PC-9 (cell line): Measurements from ENCODE around the gene IL2RG. TPM values are rescaled to one million over a fixed set of nuclear protein-coding genes. Genes with fewer than 3 reads are reported as not detected.

Experiments
- BruUV-seq: library from RNA; stranded (reverse); fragments of 400-500 nt; replicated peaks from 2 replicates; lab custom pipeline; 2021; lab: Mats Ljungman, UMichigan
- CTCF ChIA-PET: fragments of 300-600 bp; sonication (Branson Sonifier 250); formaldehyde crosslinking; loops from one replicate; lab custom pipeline; 2022; ENCODE audit warnings: antibody characterized with exemption; lab: Charles Lee
- POLR2A ChIA-PET: fragments of 300-600 bp; sonication (Branson Sonifier 250); formaldehyde crosslinking; loops from one replicate; lab custom pipeline; 2022; ENCODE audit warnings: antibody characterized with exemption; ENCODE audit not compliant: unreplicated experiment; lab: Charles Lee
- DNase-seq, 2 experiments: peaks; one replicate each; pipeline versions ENCODE4 v3.0.0 to v3.0.0-alpha.2; 2015 to 2022; ENCODE audit warnings: mixed read lengths in 1 of 2
- H2AFZ ChIP-seq: fragments of 200-600 bp; sonication (generic); 2 replicates; pipeline ENCODE4 v1.8.1; 2017; ENCODE audit warnings: antibody characterized with exemption
- H3F3A ChIP-seq: fragments of 200-600 bp; sonication (generic); 2 replicates; pipeline ENCODE4 v1.8.1; 2017; ENCODE audit warnings: antibody characterized with exemption, mild to moderate bottlenecking, low read depth; ENCODE audit not compliant: insufficient read depth
- H3K27ac ChIP-seq: fragments of 200-600 bp; sonication (generic); 2 replicates; pipeline ENCODE4 v1.6.1; 2016; ENCODE audit warnings: mixed run types
- H3K27me3 ChIP-seq: fragments of 200-600 bp; sonication (generic); 2 replicates; pipeline ENCODE4 v1.6.1; 2016; ENCODE audit warnings: low read depth, mixed run types; ENCODE audit not compliant: insufficient read depth
- H3K36me3 ChIP-seq: fragments of 200-600 bp; sonication (generic); 2 replicates; pipeline ENCODE4 v1.6.1; 2016; ENCODE audit warnings: low read depth, mixed run types
- H3K4me1 ChIP-seq: fragments of 200-600 bp; sonication (generic); replicated peaks from 2 replicates; pipeline ENCODE4 v1.6.1; 2016; ENCODE audit warnings: mixed run types; ENCODE audit not compliant: insufficient read depth
- H3K4me2 ChIP-seq: fragments of 200-600 bp; sonication (generic); 2 replicates; pipeline ENCODE4 v1.6.1; 2017; ENCODE audit warnings: mixed run types
- H3K4me3 ChIP-seq: fragments of 200-600 bp; sonication (generic); 2 replicates; pipeline ENCODE4 v1.6.1; 2016; ENCODE audit warnings: mixed run types
- H3K79me2 ChIP-seq: fragments of 200-600 bp; sonication (generic); 2 replicates; pipeline ENCODE4 v1.6.1; 2017; ENCODE audit warnings: low read depth, mixed run types
- H3K9me2 ChIP-seq: fragments of 200-600 bp; sonication (generic); 2 replicates; pipeline ENCODE4 v1.8.1; 2017; ENCODE audit warnings: mild to moderate bottlenecking; ENCODE audit not compliant: insufficient read depth
- H3K9me3 ChIP-seq: fragments of 200-600 bp; sonication (generic); 2 replicates; pipeline ENCODE4 v1.8.1; 2016; ENCODE audit warnings: low read depth; ENCODE audit not compliant: insufficient read depth
- H4K20me1 ChIP-seq: fragments of 200-600 bp; sonication (generic); 2 replicates; pipeline ENCODE4 v1.8.1; 2017; ENCODE audit not compliant: insufficient read depth
- CTCF ChIP-seq: fragments of 200-600 bp; sonication (generic); conservative IDR thresholded peaks from 2 replicates; pipeline ENCODE4 v1.6.1; 2017; ENCODE audit warnings: mixed run types, antibody characterized with exemption, mild to moderate bottlenecking, moderate library complexity
- EZH2 ChIP-seq: fragments of 200-600 bp; sonication (generic); IDR thresholded peaks from 2 replicates; pipeline ENCODE4 v1.8.0; 2017; ENCODE audit warnings: antibody characterized with exemption, low read depth
- intact Hi-C: fragments of 100-400 bp; cut with micrococcal nuclease; formaldehyde crosslinking; loops from one replicate; pipeline ENCODE4 v1.10.0; 2022; ENCODE audit not compliant: unreplicated experiment
- total RNA-seq: library from RNA; stranded (reverse); gene quantifications from 2 replicates; pipeline ENCODE4 v1.2.3, GENCODE V29; 2021

IL2RG gene
- total RNA-seq, 1 experiment from 2014 or later: not detected

DNA sequence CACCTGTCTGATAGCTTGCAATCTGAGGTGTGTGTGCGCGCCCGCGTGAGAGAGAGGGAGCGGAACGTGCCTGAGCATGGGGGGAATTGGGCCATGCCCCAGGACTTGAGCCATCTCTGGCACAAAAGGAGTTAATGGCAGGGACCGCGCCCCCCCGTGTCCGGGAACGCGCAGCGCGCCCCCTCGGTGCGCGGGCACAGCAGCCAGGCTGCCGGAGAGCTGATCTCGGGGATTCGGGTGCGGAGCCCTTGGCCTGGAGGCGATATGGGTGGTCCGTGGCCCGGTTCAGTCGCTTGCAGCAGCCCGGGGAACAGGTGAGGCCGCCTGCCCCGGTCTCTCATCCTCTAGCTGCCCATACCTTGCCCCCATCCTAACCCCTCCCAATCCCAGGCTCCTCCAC, 33.3 kb upstream of the IL2RG start, which contains the start of gene NLGN3:
Gene NLGN3, plus strand, starts transcription at position 191 of the 400 bp plus-strand sequence. CDS start 2,909 bp downstream, outside the sequence.
- Histone ChIP-seq H3K27me3 (no peaks in the 10 kb centered on the region), H3K9me2 (no peaks in the 10 kb centered on the region), H3F3A (no peaks in the 10 kb centered on the region), H3K4me3 (no peak within 1 kb of the TSS), H3K79me2 (no peaks in the 10 kb centered on the region), H3K27ac (no peak within 1 kb of the TSS), H4K20me1 (no peaks in the 10 kb centered on the region), H2AFZ (no peak within 1 kb of the TSS), H3K4me1 (no peaks in the 10 kb centered on the region), H3K4me2 (no peak within 1 kb of the TSS), H3K9me3 (no peaks in the 10 kb centered on the region), H3K36me3 (no peaks in the 10 kb centered on the region)
- BruUV-seq: no TSS peak
- TF ChIP-seq CTCF (no peak), EZH2 (no peak)
- DNase-seq: no peak
- intact Hi-C loops: no loop called here
- POLR2A ChIA-PET: no interaction called here
- CTCF ChIA-PET: no interaction called here

- Histone ChIP-seq H4K20me1 (no peaks in the 10 kb centered on the region), H3K4me3 (no peak overlapping the region), H3K36me3 (no peaks in the 10 kb centered on the region), H3F3A (no peaks in the 10 kb centered on the region), H3K27ac (no peak overlapping the region), H3K9me2 (no peaks in the 10 kb centered on the region), H2AFZ (no peak overlapping the region), H3K79me2 (no peaks in the 10 kb centered on the region), H3K4me2 (no peak overlapping the region), H3K27me3 (no peaks in the 10 kb centered on the region), H3K4me1 (no peaks in the 10 kb centered on the region), H3K9me3 (no peaks in the 10 kb centered on the region)
- intact Hi-C loops: no loop called here
- ChIA-PET POLR2A (no interaction called here), CTCF (no interaction called here)
- no peak for DNase-seq
- BruUV-seq: no TSS peak
- TF ChIP-seq CTCF: no peak
- no peak for TF ChIP-seq EZH2
These were observed 32.1 kb upstream of the IL2RG start for GRCh38 chrX:71143508-71143907.

DNA sequence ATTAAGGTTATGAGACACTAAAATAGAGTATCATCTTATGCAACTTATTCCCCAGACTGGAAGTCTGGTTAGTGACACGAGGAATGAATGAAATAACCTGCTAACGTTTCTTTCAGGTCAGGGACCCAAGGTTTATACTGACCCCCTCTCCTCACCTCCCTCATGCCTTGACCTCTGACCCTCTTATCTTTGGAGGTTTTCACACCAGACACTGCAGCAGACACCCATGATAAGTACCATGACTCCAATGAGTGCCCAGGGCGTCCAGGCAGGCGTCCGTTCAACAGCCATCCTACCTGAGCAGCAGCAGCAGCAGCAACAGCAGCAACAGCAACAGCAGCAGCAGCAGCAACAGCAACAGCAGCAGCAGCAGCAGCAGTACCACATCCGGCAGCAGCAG, 29.1 kb upstream of the IL2RG start:
- Histone ChIP-seq H3K36me3 (no peaks in the 10 kb centered on the region), H3K4me3 (no peak overlapping the region), H3K27ac (no peak overlapping the region), H4K20me1 (no peaks in the 10 kb centered on the region), H3K9me2 (no peaks in the 10 kb centered on the region), H3K79me2 (no peaks in the 10 kb centered on the region), H3K4me1 (no peaks in the 10 kb centered on the region), H3K27me3 (no peaks in the 10 kb centered on the region), H3K4me2 (no peak overlapping the region), H2AFZ (no peak overlapping the region), H3F3A (no peaks in the 10 kb centered on the region), H3K9me3 (no peaks in the 10 kb centered on the region)
- intact Hi-C loops: no loop called here
- ChIA-PET CTCF (no interaction called here), POLR2A (no interaction called here)
- BruUV-seq: no TSS peak
- no peak for DNase-seq
- TF ChIP-seq EZH2 (no peak), CTCF (no peak)
